Left lung (tissue), 14 donors: ENCODE measurements around the gene TMEM38B. TPM values are rescaled to one million over a fixed set of nuclear protein-coding genes. Genes with fewer than 3 reads are reported as not detected.

ENCODE experiments used
- ATAC-seq: fragments of 200-7000 bp; cut with Tn5 transposase; one replicate; pipeline ENCODE4 v1.9.1; 2020; ENCODE audit warnings: moderate library complexity
- DNase-seq, 4 donors: peaks; one replicate each; pipeline ENCODE4 v3.0.0-alpha.2; 2013 to 2020
- H3K27ac ChIP-seq, 2 donors: fragments of 200-600 bp; sonication (generic) in 1 of 2; one replicate each; pipeline versions ENCODE4 v1.5.0 to v1.8.0; 2020 to 2021
- H3K27me3 ChIP-seq, 2 donors: fragments of 200-600 bp; sonication (generic) in 1 of 2; one replicate each; pipeline versions ENCODE4 v1.5.0 to v1.8.0; 2020 to 2021
- H3K36me3 ChIP-seq, 2 donors: fragments of 200-600 bp; sonication (generic) in 1 of 2; one replicate each; pipeline versions ENCODE4 v1.5.0 to v1.8.0; 2020 to 2021
- H3K4me1 ChIP-seq, 2 donors: fragments of 200-600 bp; one replicate each; pipeline ENCODE4 v1.8.0; 2021
- H3K4me3 ChIP-seq, 2 donors: fragments of 200-600 bp; sonication (generic) in 1 of 2; one replicate each; pipeline versions ENCODE4 v1.5.0 to v1.8.0; 2020 to 2021; ENCODE audit warnings: mild to moderate bottlenecking in 1 of 2
- H3K9me3 ChIP-seq, 2 donors: fragments of 200-600 bp; sonication (generic) in 1 of 2; one replicate each; pipeline versions ENCODE4 v1.5.0 to v1.8.0; 2020 to 2021
- CTCF ChIP-seq, 2 donors: fragments of 200-600 bp; sonication (generic) in 1 of 2; IDR thresholded peaks; one replicate each; pipeline versions ENCODE4 v1.5.0 to v1.8.0; 2021; ENCODE audit warnings: antibody characterized with exemption in 2 of 2
- intact Hi-C, 2 donors: fragments of 100-400 bp; cut with DNase I; formaldehyde crosslinking; loops; one replicate each; pipeline versions ENCODE4 v1.11.2 to v1.14.2; 2022
- long read RNA-seq, 12 donors: library from polyadenylated mRNA in 2 of 12; unstranded in 2 of 12; transcript quantifications; one replicate each; pipeline ENCODE4 v2.0.0 and lab custom pipeline, GENCODE V29; 2019 to 2026
- polyA plus RNA-seq, 6 donors: library from polyadenylated mRNA; unstranded; fragments of 120-200 nt; gene quantifications; one replicate each; pipeline ENCODE4 v1.2.1, GENCODE V29; 2013; ENCODE audit not compliant: insufficient read length in 6 of 6
- total RNA-seq, 2 donors: library from RNA; stranded (reverse); fragmentation: NEBNext Ultra II Directional; extraction: Animal tissue kit (Norgen Biotek cat#: 25700); gene quantifications; one replicate each; pipeline ENCODE4 v1.2.1, GENCODE V29; 2021
- donor health status: DM: no; HTN: yes; CAD: no.
- donor health status: DM: no; HTN: no; CAD: no.

The TMEM38B gene
- total RNA-seq (10 to 100 TPM; 11.6 to 19.1 TPM), polyA plus RNA-seq (10 to 100 TPM; 12.8 to 19.9 (median 14.9) TPM)
- long read RNA-seq, donor 1, transcript TMEM38B-202 (6 exons, 3,525 nt) = major isoform, 7 of 15 reads
- long read RNA-seq, donor 1, partial matches to known transcripts = 8 of 15 reads
- long read RNA-seq, donor 1, other reads (novel, unspliced or antisense) = 0 of 15 reads
- long read RNA-seq, donor 2, partial matches to known transcripts = 0 of 3 reads
- long read RNA-seq, donor 2, other reads (novel, unspliced or antisense) = 0 of 3 reads
- long read RNA-seq, donor 3, partial matches to known transcripts = 0 of 4 reads
- long read RNA-seq, donor 3, other reads (novel, unspliced or antisense) = 0 of 4 reads
- long read RNA-seq, donor 4, partial matches to known transcripts = 0 of 3 reads
- long read RNA-seq, donor 4, other reads (novel, unspliced or antisense) = 1 of 3 reads
- long read RNA-seq, donor 5, transcript TMEM38B-202 (6 exons, 3,525 nt) = major isoform, 8 of 8 reads
- long read RNA-seq, donor 5, partial matches to known transcripts = 0 of 8 reads
- long read RNA-seq, donor 5, other reads (novel, unspliced or antisense) = 0 of 8 reads
- long read RNA-seq, donor 6, transcript TMEM38B-202 (6 exons, 3,525 nt) = major isoform, 5 of 5 reads
- long read RNA-seq, donor 6, partial matches to known transcripts = 0 of 5 reads
- long read RNA-seq, donor 6, other reads (novel, unspliced or antisense) = 0 of 5 reads
- long read RNA-seq, donor 7, transcript TMEM38B-202 (6 exons, 3,525 nt) = major isoform, 7 of 7 reads
- long read RNA-seq, donor 7, partial matches to known transcripts = 0 of 7 reads
- long read RNA-seq, donor 7, other reads (novel, unspliced or antisense) = 0 of 7 reads
- long read RNA-seq, donor 8, transcript TMEM38B-202 (6 exons, 3,525 nt) = major isoform, 6 of 6 reads
- long read RNA-seq, donor 8, partial matches to known transcripts = 0 of 6 reads
- long read RNA-seq, donor 8, other reads (novel, unspliced or antisense) = 0 of 6 reads
- long read RNA-seq, donor 9 = 0 reads
- long read RNA-seq, donor 10, partial matches to known transcripts = 0 of 1 reads
- long read RNA-seq, donor 10, other reads (novel, unspliced or antisense) = 1 of 1 reads
- long read RNA-seq, donor 11, transcript TMEM38B-202 (6 exons, 3,525 nt) = major isoform, 7 of 7 reads
- long read RNA-seq, donor 11, partial matches to known transcripts = 0 of 7 reads
- long read RNA-seq, donor 11, other reads (novel, unspliced or antisense) = 0 of 7 reads
- long read RNA-seq, donor 12, transcript TMEM38B-202 (6 exons, 3,525 nt) = major isoform, 7 of 7 reads
- long read RNA-seq, donor 12, partial matches to known transcripts = 0 of 7 reads
- long read RNA-seq, donor 12, other reads (novel, unspliced or antisense) = 0 of 7 reads

GRCh38 chr9:105694190-105694847 lies at the start of gene TMEM38B:
Gene TMEM38B, plus strand, starts transcription at chr9:105694541. Its CDS starts 120 bp downstream, at chr9:105694661.
- intact Hi-C loops = no loop called here
- Histone ChIP-seq H3K4me1 (peaks cover 0 to 20% of the 10 kb centered on the region in 2 donors), H3K9me3 (no peaks in the 10 kb centered on the region), H3K27ac (peak within 1 kb of the TSS in 1 of 2 donors; percentile 48), H3K27me3 (peaks cover 20 to 41% of the 10 kb centered on the region in 2 donors), H3K4me3 (peak within 1 kb of the TSS; percentile 68 to 91), H3K36me3 (no peaks in the 10 kb centered on the region)
- ATAC-seq (peak; percentile 98), DNase-seq (peak; percentile 79 to 96 (median 85))
- no peak for TF ChIP-seq CTCF (IDR thresholded peaks at IDR 0.05)

- no peak for TF ChIP-seq CTCF (IDR thresholded peaks at IDR 0.05)
- Histone ChIP-seq H3K36me3 (peaks cover 0 to under 1% of the 10 kb centered on the region in 2 donors), H3K4me3 (no peak overlapping the region), H3K27ac (no peak overlapping the region), H3K9me3 (peaks cover 0 to 3% of the 10 kb centered on the region in 2 donors), H3K4me1 (no peaks in the 10 kb centered on the region), H3K27me3 (no peaks in the 10 kb centered on the region)
- ATAC-seq (no peak), DNase-seq (no peak)
- intact Hi-C loops = no loop called here
These were observed 47.3 kb upstream of the TMEM38B start for GRCh38 chr9:105646879-105647594.

- H3K36me3 ChIP-seq = no peaks in the 10 kb centered on the region
- TF ChIP-seq CTCF (IDR thresholded peaks at IDR 0.05) = no peak
- ATAC-seq = no peak
- no peaks in the 10 kb centered on the region for H3K27me3 ChIP-seq
- H3K4me1 ChIP-seq = no peaks in the 10 kb centered on the region
- H3K27ac ChIP-seq = no peak overlapping the region
- no peaks in the 10 kb centered on the region for H3K9me3 ChIP-seq
- H3K4me3 ChIP-seq = no peak overlapping the region
- intact Hi-C loops = no loop called here
- DNase-seq = no peak
These were observed 46.6 kb upstream of the TMEM38B start for GRCh38 chr9:105647595-105648349.

- no peak for TF ChIP-seq CTCF (IDR thresholded peaks at IDR 0.05)
- intact Hi-C loops = no loop called here
- H3K27ac ChIP-seq = no peak overlapping the region
These were observed 42.5 kb upstream of the TMEM38B start for GRCh38 chr9:105651806-105652205.

More at GRCh38 chr9:105651806-105652205, 42.5 kb upstream of the TMEM38B start:
- Histone ChIP-seq H3K36me3 (no peaks in the 10 kb centered on the region), H3K27me3 (peaks cover 6 to 19% of the 10 kb centered on the region in 2 donors), H3K9me3 (no peaks in the 10 kb centered on the region), H3K4me3 (no peak overlapping the region), H3K4me1 (peaks cover 9 to 12% of the 10 kb centered on the region in 2 donors)
- DNase-seq (no peak), ATAC-seq (no peak)
